Neuronal stem cell (in vitro differentiated cells): ENCODE results near the gene RAI14.

ENCODE experiments used
- DNase-seq: peaks from one replicate; pipeline ENCODE4 v3.0.0-alpha.2; 2013; ENCODE audit warnings: low spot score
- H2AFZ ChIP-seq: one replicate; pipeline ENCODE4 v1.6.1; 2013; ENCODE audit warnings: mild to moderate bottlenecking, low read length, inconsistent platforms
- H2AK5ac ChIP-seq: 2 replicates; pipeline ENCODE4 v1.6.1; 2013; ENCODE audit warnings: low read depth, mild to moderate bottlenecking, inconsistent platforms, low read length, moderate library complexity, mixed read lengths
- H2BK120ac ChIP-seq: 2 replicates; pipeline ENCODE4 v1.6.1; 2013; ENCODE audit warnings: low read depth, mild to moderate bottlenecking, inconsistent platforms, low read length, moderate library complexity, mixed read lengths
- H2BK12ac ChIP-seq: one replicate; pipeline ENCODE4 v1.6.1; 2013; ENCODE audit warnings: low read length, inconsistent platforms
- H2BK15ac ChIP-seq: 2 replicates; pipeline ENCODE4 v1.6.1; 2013; ENCODE audit warnings: mild to moderate bottlenecking, low read length, inconsistent platforms, mixed read lengths
- H2BK5ac ChIP-seq: one replicate; pipeline ENCODE4 v1.6.1; 2013; ENCODE audit warnings: inconsistent platforms, mild to moderate bottlenecking, low read length, moderate library complexity
- H3K14ac ChIP-seq: one replicate; pipeline ENCODE4 v1.6.1; 2013; ENCODE audit warnings: low read length, inconsistent platforms
- H3K18ac ChIP-seq: 2 replicates; pipeline ENCODE4 v1.6.1; 2013; ENCODE audit warnings: low read length, inconsistent platforms
- H3K23ac ChIP-seq: 2 replicates; pipeline ENCODE4 v1.6.1; 2013; ENCODE audit warnings: low read depth, mild to moderate bottlenecking, mixed read lengths, low read length, inconsistent platforms; ENCODE audit not compliant: poor library complexity
- H3K27ac ChIP-seq: replicated peaks from 3 replicates; pipeline ENCODE4 v1.5.1; 2013; ENCODE audit warnings: low read length, inconsistent platforms
- H3K27me3 ChIP-seq, 3 experiments: 2 replicates each; pipeline ENCODE4 v1.6.1; 2013; ENCODE audit warnings: low read length in 3 of 3, mild to moderate bottlenecking in 2 of 3, inconsistent platforms in 1 of 3, low read depth in 1 of 3, mixed read lengths in 1 of 3, moderate library complexity in 1 of 3; ENCODE audit not compliant: control insufficient read depth in 3 of 3, insufficient read depth in 3 of 3
- H3K36me3 ChIP-seq, 2 donors: replicated peaks in 1 of 2; 2 replicates each; pipeline ENCODE4 v1.6.1; 2013; ENCODE audit warnings: low read length in 2 of 2; ENCODE audit not compliant: control insufficient read depth in 2 of 2, insufficient read depth in 2 of 2
- H3K4ac ChIP-seq: 2 replicates; pipeline ENCODE4 v1.6.1; 2013; ENCODE audit warnings: inconsistent platforms, mild to moderate bottlenecking, low read length, moderate library complexity
- H3K4me1 ChIP-seq, 2 donors: 1 replicate in 1 of 2; 2 replicates in 1 of 2; pipeline ENCODE4 v1.6.1; 2013; ENCODE audit warnings: low read length in 2 of 2, low read depth in 1 of 2; ENCODE audit not compliant: control insufficient read depth in 2 of 2, insufficient read depth in 1 of 2
- H3K4me2 ChIP-seq: one replicate; pipeline ENCODE4 v1.6.1; 2013; ENCODE audit warnings: mild to moderate bottlenecking, low read length, inconsistent platforms; ENCODE audit not compliant: insufficient read depth, poor library complexity, severe bottlenecking
- H3K4me3 ChIP-seq, 2 donors: 2 replicates each; pipeline ENCODE4 v1.5.1; 2013; ENCODE audit warnings: low read length in 2 of 2, mild to moderate bottlenecking in 2 of 2, inconsistent platforms in 1 of 2, moderate library complexity in 1 of 2
- H3K79me1 ChIP-seq: one replicate; pipeline ENCODE4 v1.6.1; 2013; ENCODE audit warnings: low read depth, mild to moderate bottlenecking, inconsistent platforms, low read length, moderate library complexity
- H3K9ac ChIP-seq: one replicate; pipeline ENCODE4 v1.6.1; 2013; ENCODE audit warnings: mild to moderate bottlenecking, low read depth, low read length, inconsistent platforms; ENCODE audit not compliant: poor library complexity
- H3K9me3 ChIP-seq, 2 donors: replicated peaks in 1 of 2; 2 replicates each; pipeline versions ENCODE3 to v1.6.1; 2013; ENCODE audit warnings: low read length in 2 of 2, mild to moderate bottlenecking in 2 of 2, inconsistent platforms in 1 of 2, low read depth in 1 of 2, mixed read lengths in 1 of 2, moderate library complexity in 1 of 2; ENCODE audit not compliant: control insufficient read depth in 2 of 2, insufficient read depth in 1 of 2
- H4K8ac ChIP-seq: one replicate; pipeline ENCODE4 v1.6.1; 2013; ENCODE audit warnings: low read depth, mild to moderate bottlenecking, inconsistent platforms, low read length, moderate library complexity
- H4K91ac ChIP-seq: one replicate; pipeline ENCODE4 v1.6.1; 2013; ENCODE audit warnings: low read length, low read depth, mild to moderate bottlenecking, inconsistent platforms; ENCODE audit not compliant: poor library complexity
- WGBS, 2 donors: extraction: QIAGEN DNeasy Blood & Tissue Kit; methylation state at CpG; one replicate each; pipeline ENCODE4 v1.1.7; 2013; ENCODE audit warnings: missing lambda C conversion rate in 2 of 2, mixed read lengths in 1 of 2; ENCODE audit not compliant: insufficient read length in 2 of 2, insufficient replicate concordance in 1 of 2; ENCODE audit errors: extremely low coverage in 2 of 2; 5-methylcytosine and 5-hydroxymethylcytosine counted together

Gene RAI14

GRCh38 chr5:34718516-34718915 lies 62.4 kb downstream of the RAI14 start:
- Histone ChIP-seq H2AK5ac (no peak overlapping the region), H4K8ac (no peak overlapping the region), H2BK15ac (no peak overlapping the region), H2BK12ac (no peak overlapping the region), H2BK5ac (no peak overlapping the region), H2BK120ac (no peak overlapping the region), H3K14ac (no peak overlapping the region), H3K23ac (no peak overlapping the region), H3K9ac (no peak overlapping the region), H3K4me3 (no peak overlapping the region), H4K91ac (no peak overlapping the region), H3K4ac (no peak overlapping the region), H3K36me3 (peaks cover 0 to 16% of the 10 kb centered on the region in 2 donors), H3K9me3 (no peaks in the 10 kb centered on the region), H2AFZ (no peak overlapping the region), H3K18ac (no peak overlapping the region), H3K79me1 (peaks cover 2% of the 10 kb centered on the region), H3K27ac (no peak overlapping the region), H3K27me3 (no peaks in the 10 kb centered on the region), H3K4me2 (no peak overlapping the region), H3K4me1 (peaks cover 6 to 13% of the 10 kb centered on the region in 2 donors)
- WGBS, 2 donors: no CpG with 5 or more reads among the region's 4 CpGs
- no peak for DNase-seq

- no CpG with 5 or more reads among the region's 8 CpGs for WGBS, 2 donors
- Histone ChIP-seq H2BK15ac (no peak overlapping the region), H2AK5ac (no peak overlapping the region), H3K9me3 (no peaks in the 10 kb centered on the region), H3K36me3 (peaks cover 0 to 16% of the 10 kb centered on the region in 2 donors), H3K18ac (no peak overlapping the region), H2BK120ac (no peak overlapping the region), H4K8ac (no peak overlapping the region), H2BK12ac (no peak overlapping the region), H3K4me3 (no peak overlapping the region), H3K9ac (no peak overlapping the region), H3K27me3 (no peaks in the 10 kb centered on the region), H4K91ac (no peak overlapping the region), H3K14ac (no peak overlapping the region), H3K4ac (no peak overlapping the region), H3K23ac (no peak overlapping the region), H2BK5ac (no peak overlapping the region), H3K4me2 (no peak overlapping the region), H3K79me1 (peaks cover 2% of the 10 kb centered on the region), H3K4me1 (peaks cover 6 to 13% of the 10 kb centered on the region in 2 donors), H2AFZ (no peak overlapping the region), H3K27ac (no peak overlapping the region)
- no peak for DNase-seq
Measured at GRCh38 chr5:34719029-34719428, 62.9 kb downstream of the RAI14 start.

- H3K27me3 ChIP-seq: no peaks in the 10 kb centered on the region
- DNase-seq: no peak
- H2BK12ac ChIP-seq: no peak overlapping the region
- no peak overlapping the region for H3K18ac ChIP-seq
- H2AK5ac ChIP-seq: no peak overlapping the region
- H2BK5ac ChIP-seq: no peak overlapping the region
- H3K79me1 ChIP-seq: peaks cover 2% of the 10 kb centered on the region
- WGBS, 2 donors: no CpG with 5 or more reads among the region's 3 CpGs
- no peak overlapping the region for H3K4ac ChIP-seq
- H4K91ac ChIP-seq: no peak overlapping the region
- no peak overlapping the region for H3K4me2 ChIP-seq
- H2BK120ac ChIP-seq: no peak overlapping the region
- peaks cover under 1 to 4% of the 10 kb centered on the region in 2 donors for H3K9me3 ChIP-seq
- peaks cover 2 to 14% of the 10 kb centered on the region in 2 donors for H3K36me3 ChIP-seq
- H3K23ac ChIP-seq: no peak overlapping the region
- H3K9ac ChIP-seq: no peak overlapping the region
- H3K14ac ChIP-seq: no peak overlapping the region
- H2AFZ ChIP-seq: no peak overlapping the region
- H3K4me3 ChIP-seq: no peak overlapping the region
- H3K4me1 ChIP-seq: peaks cover 6 to 21% of the 10 kb centered on the region in 2 donors
- no peak overlapping the region for H3K27ac ChIP-seq
- no peak overlapping the region for H4K8ac ChIP-seq
- H2BK15ac ChIP-seq: no peak overlapping the region
Measured at GRCh38 chr5:34721327-34721726, 65.2 kb downstream of the RAI14 start.

GRCh38 chr5:34722183-34722582 lies 66.1 kb downstream of the RAI14 start:
- DNase-seq: no peak

More at GRCh38 chr5:34722183-34722582, 66.1 kb downstream of the RAI14 start:
- Histone ChIP-seq H3K9ac (no peak overlapping the region), H3K23ac (no peak overlapping the region), H4K91ac (no peak overlapping the region), H3K36me3 (peaks cover 4 to 14% of the 10 kb centered on the region in 2 donors), H2BK5ac (no peak overlapping the region), H3K4me1 (peaks cover 6 to 18% of the 10 kb centered on the region in 2 donors), H2BK12ac (no peak overlapping the region), H3K79me1 (peaks cover 2% of the 10 kb centered on the region), H3K14ac (no peak overlapping the region), H2AK5ac (no peak overlapping the region), H2BK15ac (no peak overlapping the region), H2BK120ac (no peak overlapping the region), H4K8ac (no peak overlapping the region), H3K4me2 (no peak overlapping the region), H3K4ac (no peak overlapping the region), H3K18ac (no peak overlapping the region), H3K4me3 (no peak overlapping the region), H3K27ac (no peak overlapping the region), H3K27me3 (no peaks in the 10 kb centered on the region), H3K9me3 (peaks cover 3 to 12% of the 10 kb centered on the region in 2 donors), H2AFZ (no peak overlapping the region)
- WGBS, 2 donors: no CpG with 5 or more reads among the region's 2 CpGs
